Uterus (tissue), 2 donors: ENCODE results near the gene AFP.

Experiments used
- POLR2A ChIP-seq, 2 donors: fragments of 450-650 bp; IDR thresholded peaks; one replicate each; pipeline ENCODE4 v1.6.1; 2016; ENCODE audit warnings: antibody characterized with exemption in 2 of 2, mild to moderate bottlenecking in 1 of 2, moderate library complexity in 1 of 2
- TF ChIP-seq, protein P1 (sequence below), 4 experiments: fragments of 200-600 bp in 2 of 4; fragments of 450-650 bp in 2 of 4; sonication (generic) in 2 of 4; IDR thresholded peaks; one replicate each; pipeline ENCODE4 v1.5.1; 2016 to 2019; ENCODE audit warnings: antibody characterized with exemption in 4 of 4, mild to moderate bottlenecking in 2 of 4, moderate library complexity in 1 of 4

DNA sequence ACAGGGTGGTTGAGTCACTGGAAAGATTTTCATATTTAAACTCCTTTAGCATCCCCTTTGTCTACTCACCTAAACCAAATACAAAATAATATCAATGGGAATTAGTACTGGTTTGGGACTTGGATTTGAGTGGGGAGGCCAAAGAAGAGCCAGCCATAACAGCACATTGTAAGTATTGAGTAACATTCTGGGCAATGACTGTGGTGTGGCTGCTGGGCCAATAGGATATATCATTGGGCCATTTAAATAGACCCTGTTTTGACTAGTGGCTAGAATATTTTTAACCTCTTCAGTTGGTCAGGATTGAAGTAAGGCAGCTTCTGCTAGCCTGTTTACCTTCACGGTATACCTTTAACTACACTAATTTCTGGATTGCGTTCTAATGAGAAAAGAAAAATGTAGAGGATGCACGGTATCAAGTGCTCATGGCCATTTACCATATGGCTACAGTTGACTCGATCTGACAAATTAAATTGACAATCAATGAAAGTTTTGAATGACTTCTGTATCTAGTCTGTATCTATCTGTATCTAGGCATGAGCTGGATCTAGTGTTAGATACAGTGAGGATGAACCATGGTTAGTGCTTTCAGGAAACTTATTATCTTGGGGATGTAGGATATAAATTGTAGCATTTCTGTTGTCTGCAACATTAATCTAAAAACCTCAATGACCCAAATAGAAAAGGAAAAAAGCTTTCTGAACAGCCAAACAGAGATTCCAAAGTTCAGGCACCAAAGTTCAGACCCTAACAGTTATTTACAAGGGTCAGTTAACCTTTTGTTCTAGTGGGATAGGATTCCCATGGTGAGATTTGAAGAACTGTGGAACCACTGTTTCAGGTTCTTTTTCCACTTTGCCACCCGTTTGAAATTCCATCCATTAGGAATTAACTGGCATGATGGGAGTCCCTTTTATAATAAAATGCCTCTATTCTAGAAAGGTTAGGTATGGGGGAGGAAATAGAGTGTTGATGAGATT lies 38.7 kb upstream of the AFP start:
- TF ChIP-seq, protein P1, sequence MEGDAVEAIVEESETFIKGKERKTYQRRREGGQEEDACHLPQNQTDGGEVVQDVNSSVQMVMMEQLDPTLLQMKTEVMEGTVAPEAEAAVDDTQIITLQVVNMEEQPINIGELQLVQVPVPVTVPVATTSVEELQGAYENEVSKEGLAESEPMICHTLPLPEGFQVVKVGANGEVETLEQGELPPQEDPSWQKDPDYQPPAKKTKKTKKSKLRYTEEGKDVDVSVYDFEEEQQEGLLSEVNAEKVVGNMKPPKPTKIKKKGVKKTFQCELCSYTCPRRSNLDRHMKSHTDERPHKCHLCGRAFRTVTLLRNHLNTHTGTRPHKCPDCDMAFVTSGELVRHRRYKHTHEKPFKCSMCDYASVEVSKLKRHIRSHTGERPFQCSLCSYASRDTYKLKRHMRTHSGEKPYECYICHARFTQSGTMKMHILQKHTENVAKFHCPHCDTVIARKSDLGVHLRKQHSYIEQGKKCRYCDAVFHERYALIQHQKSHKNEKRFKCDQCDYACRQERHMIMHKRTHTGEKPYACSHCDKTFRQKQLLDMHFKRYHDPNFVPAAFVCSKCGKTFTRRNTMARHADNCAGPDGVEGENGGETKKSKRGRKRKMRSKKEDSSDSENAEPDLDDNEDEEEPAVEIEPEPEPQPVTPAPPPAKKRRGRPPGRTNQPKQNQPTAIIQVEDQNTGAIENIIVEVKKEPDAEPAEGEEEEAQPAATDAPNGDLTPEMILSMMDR (IDR thresholded peaks at IDR 0.05), result no peak
- no peak for TF ChIP-seq POLR2A (IDR thresholded peaks at IDR 0.05)
